HepG2 (cell line): ENCODE data around the gene AUP1. TPM values are rescaled to one million over a fixed set of nuclear protein-coding genes. Genes with fewer than 3 reads are reported as not detected.

Source experiments
- ATAC-seq: fragments of 200-7000 bp; cut with Tn5 transposase; 3 replicates; pipeline ENCODE4 v1.9.1; 2020; ENCODE audit warnings: mild to moderate bottlenecking, moderate library complexity
- BruUV-seq: library from RNA; stranded (reverse); fragments of 400-500 nt; replicated peaks from 2 replicates; lab custom pipeline; 2021; lab: Mats Ljungman, UMichigan
- CTCF ChIA-PET: fragments of 300-600 bp; formaldehyde crosslinking; extraction: SDS; loops from one replicate; lab custom pipeline; 2021; ENCODE audit warnings: low total read pairs, inconsistent platforms, low intra/inter-chr PET ratio; lab: Yijun Ruan, JAX
- POLR2A ChIA-PET: fragments of 350-600 bp; sonication (Branson Sonifier 250); formaldehyde crosslinking; loops from one replicate; lab custom pipeline; 2020; ENCODE audit warnings: antibody characterized with exemption, inconsistent platforms; lab: Yijun Ruan, JAX
- DNase-seq: peaks from one replicate; pipeline ENCODE4 v3.0.0-alpha.2; 2015; ENCODE audit warnings: low spot score
- FAIRE-seq: peaks from 3 replicates; lab custom pipeline; 2011; peaks lifted over from hg19 to GRCh38; lab: Jason Lieb, UNC
- H2AFZ ChIP-seq: one replicate; pipeline ENCODE4 v1.6.1; 2011; ENCODE audit warnings: low read length, inconsistent platforms
- H3K27ac ChIP-seq: fragments of 300-600 bp; 3 replicates; pipeline ENCODE4 v1.8.0; 2011; ENCODE audit warnings: mixed run types, mild to moderate bottlenecking, mixed read lengths, low read length, inconsistent platforms; ENCODE audit not compliant: insufficient read depth; ENCODE audit errors: extremely low read length
- H3K27me3 ChIP-seq, 2 experiments: fragments of 200-600 bp in 1 of 2; 2 replicates in 1 of 2; 3 replicates in 1 of 2; pipeline versions ENCODE4 v1.6.0 to v1.8.0; 2011; ENCODE audit warnings: low read length in 2 of 2, mild to moderate bottlenecking in 2 of 2, moderate library complexity in 2 of 2, inconsistent platforms in 1 of 2; ENCODE audit not compliant: insufficient read depth in 2 of 2, control insufficient read depth in 1 of 2
- H3K36me3 ChIP-seq, 2 experiments: fragments of 200-600 bp in 1 of 2; replicated peaks in 1 of 2; 2 replicates in 1 of 2; 3 replicates in 1 of 2; pipeline versions ENCODE4 v1.5.1 to v1.8.0; 2011; ENCODE audit warnings: low read length in 2 of 2, inconsistent platforms in 1 of 2; ENCODE audit not compliant: insufficient read depth in 2 of 2, control insufficient read depth in 1 of 2
- H3K4me1 ChIP-seq: 2 replicates; pipeline ENCODE4 v1.5.1; 2012; ENCODE audit warnings: low read length, inconsistent platforms; ENCODE audit not compliant: insufficient read depth
- H3K4me2 ChIP-seq: 2 replicates; pipeline ENCODE4 v1.6.0; 2011; ENCODE audit warnings: low read depth, low read length, inconsistent platforms
- H3K4me3 ChIP-seq, 3 experiments: fragments of 200-600 bp in 1 of 3; sonication (generic), shearing (Covaris generic) in 1 of 3; replicated peaks in 1 of 3; 2 replicates each; pipeline ENCODE4 v1.5.1; 2011 to 2016; ENCODE audit warnings: low read length in 3 of 3, inconsistent platforms in 2 of 3, low read depth in 2 of 3, mild to moderate bottlenecking in 2 of 3, control low read depth in 1 of 3, mixed read lengths in 1 of 3; ENCODE audit not compliant: insufficient read depth in 1 of 3
- H3K79me2 ChIP-seq: one replicate; pipeline ENCODE4 v1.6.1; 2011; ENCODE audit warnings: low read length, inconsistent platforms; ENCODE audit not compliant: insufficient read depth
- H3K9ac ChIP-seq: 2 replicates; pipeline ENCODE4 v1.6.0; 2011; ENCODE audit warnings: mild to moderate bottlenecking, low read depth, low read length, inconsistent platforms; ENCODE audit not compliant: insufficient read depth
- H3K9me3 ChIP-seq: 2 replicates; pipeline ENCODE4 v1.5.1; 2012; ENCODE audit warnings: mild to moderate bottlenecking, low read length
- H4K20me1 ChIP-seq: 2 replicates; pipeline ENCODE4 v1.6.0; 2011; ENCODE audit warnings: inconsistent platforms, mild to moderate bottlenecking, low read length, moderate library complexity; ENCODE audit not compliant: insufficient read depth
- CCAR2 ChIP-seq: fragments of 200-400 bp; formaldehyde crosslinking; optimal IDR thresholded peaks from 2 replicates; pipeline ENCODE3; 2018; ENCODE audit warnings: low read depth, mild to moderate bottlenecking, low read length, moderate library complexity
- KIAA2018 ChIP-seq: sonication (generic); formaldehyde crosslinking; IDR thresholded peaks from 2 replicates; pipeline ENCODE4 v1.5.0; 2020; ENCODE audit warnings: mild to moderate bottlenecking, missing genetic modification reagents, borderline replicate concordance
- POLR2G ChIP-seq: fragments of 200-400 bp; formaldehyde crosslinking; IDR thresholded peaks from 2 replicates; pipeline ENCODE4 v1.6.1; 2018; ENCODE audit warnings: mild to moderate bottlenecking, low read depth, low read length, moderate library complexity
- RBFOX2 ChIP-seq: fragments of 200-400 bp; formaldehyde crosslinking; IDR thresholded peaks from 2 replicates; pipeline ENCODE4 v1.6.1; 2017; ENCODE audit warnings: low read depth, mild to moderate bottlenecking, low read length
- TAF1 ChIP-seq: sonication (generic); formaldehyde crosslinking; IDR thresholded peaks from 2 replicates; pipeline ENCODE4 v1.4.0; 2020; ENCODE audit warnings: missing genetic modification reagents
- ZHX2 ChIP-seq, 2 experiments: sonication (generic) in 1 of 2; formaldehyde crosslinking in 1 of 2; IDR thresholded peaks; 2 replicates each; pipeline versions ENCODE4 v1.6.1 to v1.9.0; 2014 to 2022; ENCODE audit warnings: antibody characterized with exemption in 1 of 2, borderline replicate concordance in 1 of 2, inconsistent platforms in 1 of 2, low read depth in 1 of 2, missing genetic modification reagents in 1 of 2
- WGBS: methylation state at CpG from one replicate; pipeline ENCODE4 v1.1.6; 2017; ENCODE audit warnings: low lambda C conversion rate; 5-methylcytosine and 5-hydroxymethylcytosine counted together
- in situ Hi-C: cut with HindIII; loops from 2 replicates; pipeline ENCODE4 v1.10.0; 2017; ENCODE audit warnings: low pct_unique_long_range_greater_than_20kb; ENCODE audit not compliant: extremely low pct_ligation_motif_present
- intact Hi-C: fragments of 100-400 bp; cut with micrococcal nuclease; formaldehyde crosslinking; loops from one replicate; pipeline ENCODE4 v1.10.0; 2022; ENCODE audit not compliant: unreplicated experiment
- polyA plus RNA-seq, 8 experiments: library from polyadenylated mRNA; depleted of rRNA in 3 of 8; stranded (reverse) in 7 of 8; unstranded in 1 of 8; fragments of >200 nt; fragmentation: Illumina TruSeq in 4 of 8; extraction: Trizol in 4 of 8; gene quantifications; 2 replicates each; pipeline versions ENCODE4 v1.2.1 to v1.2.3, GENCODE V29; 2011 to 2016; ENCODE audit warnings: low read depth in 4 of 8, missing spikeins in 1 of 8, mixed read lengths in 1 of 8; ENCODE audit not compliant: insufficient read depth in 1 of 8
- total RNA-seq, 5 experiments: library from RNA; depleted of rRNA; stranded (reverse); fragments of >200 nt; fragmentation: Illumina TruSeq; extraction: Trizol; gene quantifications; 2 replicates each; pipeline ENCODE4 v1.2.3, GENCODE V29; 2016; ENCODE audit warnings: low read depth in 1 of 5

The AUP1 gene
- total and polyA plus RNA-seq, 2 of the 13 experiments (the other 11 are each of a cell fraction or from before 2014, with no cell fraction given), result 174 to 267 TPM

GRCh38 chr2:74515271-74515980, 14.1 kb downstream of the AUP1 start:
- Histone ChIP-seq H3K4me1 (peaks cover 43% of the 10 kb centered on the region), H3K9ac (no peak overlapping the region), H4K20me1 (no peaks in the 10 kb centered on the region), H3K9me3 (no peaks in the 10 kb centered on the region), H3K4me3 (no peak overlapping the region), H3K4me2 (no peak overlapping the region), H2AFZ (no peak overlapping the region), H3K27ac (no peak overlapping the region), H3K27me3 (no peaks in the 10 kb centered on the region), H3K79me2 (no peaks in the 10 kb centered on the region), H3K36me3 (peaks cover 11 to 16% of the 10 kb centered on the region in 2 experiments; a peak in 4 of 5 replicates)
- ChIA-PET POLR2A (interaction anchor here (2.1 kb wide), 1 partner anchor 12 kb away, joined by 6 read pairs; no protein-coding TSS in a partner anchor), CTCF (no interaction called here)
- DNase-seq, result no peak
- in situ Hi-C loops, result no loop called here
- no peak for ATAC-seq
- no TSS peak for BruUV-seq
- FAIRE-seq, result no peak
- intact Hi-C loops, result no loop called here
- WGBS, result 98% methylated on average over 55 of the region's 60 CpGs
- peak; percentile 19 for TF ChIP-seq RBFOX2
- TF ChIP-seq ZHX2 (IDR thresholded peaks at IDR 0.05; ENCODE audit: low read depth), result 0 out of 2 replicates have a peak, but pooled peaks have one; percentile 21
- TF ChIP-seq ZHX2 (CRISPR knock-in tag; IDR thresholded peaks at IDR 0.05; ENCODE audit: borderline replicate concordance), result no peak
- peak; percentile 16; the same call in 1 of the 2 replicates for TF ChIP-seq POLR2G
- peak; percentile 21; the same call in 1 of the 2 replicates for TF ChIP-seq TAF1 (CRISPR knock-in tag)
- TF ChIP-seq CCAR2, result no peak
- no peak for TF ChIP-seq KIAA2018 (CRISPR knock-in tag)
